DND-41 (cell line): Measurements from ENCODE around the gene GDF11.

Experiments used
- ATAC-seq: fragments of 200-7000 bp; cut with Tn5 transposase; 3 replicates; pipeline ENCODE4 v1.9.1; 2021; ENCODE audit warnings: low read depth; ENCODE audit not compliant: insufficient read depth
- DNase-seq: peaks from one replicate; pipeline ENCODE4 v3.0.0-alpha.2; 2020
- H2AFZ ChIP-seq: 2 replicates; pipeline ENCODE4 v1.6.0; 2012; ENCODE audit warnings: low read depth, low read length
- H3K27ac ChIP-seq: 2 replicates; pipeline ENCODE4 v1.5.1; 2012; ENCODE audit warnings: low read length, inconsistent platforms
- H3K27me3 ChIP-seq: fragments of 200-600 bp; sonication (generic); 2 replicates; pipeline ENCODE4 v1.6.0; 2012; ENCODE audit warnings: low read length, mild to moderate bottlenecking, inconsistent platforms; ENCODE audit not compliant: insufficient read depth, poor library complexity
- H3K36me3 ChIP-seq: 2 replicates; pipeline ENCODE4 v1.5.1; 2012; ENCODE audit warnings: low read length, inconsistent platforms; ENCODE audit not compliant: insufficient read depth
- H3K4me1 ChIP-seq: 2 replicates; pipeline ENCODE4 v1.5.1; 2012; ENCODE audit warnings: mild to moderate bottlenecking, low read length; ENCODE audit not compliant: insufficient read depth
- H3K4me2 ChIP-seq: 2 replicates; pipeline ENCODE4 v1.6.0; 2012; ENCODE audit warnings: mild to moderate bottlenecking, moderate library complexity, low read length, inconsistent platforms; ENCODE audit not compliant: insufficient read depth
- H3K4me3 ChIP-seq, 2 experiments: fragments of 200-600 bp in 1 of 2; shearing (Covaris generic) in 1 of 2; 2 replicates each; pipeline ENCODE4 v1.5.1; 2012 to 2016; ENCODE audit warnings: inconsistent platforms in 2 of 2, low read length in 2 of 2, mild to moderate bottlenecking in 2 of 2, low read depth in 1 of 2, moderate library complexity in 1 of 2
- H3K79me2 ChIP-seq: 2 replicates; pipeline ENCODE4 v1.6.0; 2012; ENCODE audit warnings: low read length, inconsistent platforms; ENCODE audit not compliant: insufficient read depth
- H3K9ac ChIP-seq: 2 replicates; pipeline ENCODE4 v1.6.0; 2012; ENCODE audit warnings: low read depth, mild to moderate bottlenecking, inconsistent platforms, low read length, moderate library complexity
- H3K9me3 ChIP-seq: 2 replicates; pipeline ENCODE4 v1.5.1; 2012; ENCODE audit warnings: low read length, moderate library complexity, mild to moderate bottlenecking, inconsistent platforms; ENCODE audit not compliant: insufficient read depth, severe bottlenecking
- H4K20me1 ChIP-seq: 2 replicates; pipeline ENCODE4 v1.6.0; 2012; ENCODE audit warnings: low read length; ENCODE audit not compliant: insufficient read depth
- EZH2 ChIP-seq: IDR thresholded peaks from 3 replicates; pipeline ENCODE4 v1.6.1; 2012; ENCODE audit warnings: borderline replicate concordance, low read depth, mild to moderate bottlenecking, moderate library complexity, low read length, inconsistent platforms; ENCODE audit not compliant: severe bottlenecking
- TF ChIP-seq, protein P1 (sequence below): IDR thresholded peaks from 2 replicates; pipeline ENCODE4 v1.5.1; 2012; ENCODE audit warnings: borderline replicate concordance, low read length, moderate library complexity, mild to moderate bottlenecking; ENCODE audit not compliant: poor library complexity, severe bottlenecking; ENCODE audit errors: extremely low read depth

The GDF11 gene

GRCh38 chr12:55718015-55718414, 24.9 kb upstream of the GDF11 start:
- DNase-seq: no peak
- H3K27me3 ChIP-seq: no peaks in the 10 kb centered on the region
- no peak for ATAC-seq
- H3K4me2 ChIP-seq: peak overlapping the region; percentile 97; the same call in 1 of the 2 replicates
- no peak overlapping the region; the same call in 1 of the 2 replicates for H3K9ac ChIP-seq
- H2AFZ ChIP-seq: no peak overlapping the region
- TF ChIP-seq, protein P1, sequence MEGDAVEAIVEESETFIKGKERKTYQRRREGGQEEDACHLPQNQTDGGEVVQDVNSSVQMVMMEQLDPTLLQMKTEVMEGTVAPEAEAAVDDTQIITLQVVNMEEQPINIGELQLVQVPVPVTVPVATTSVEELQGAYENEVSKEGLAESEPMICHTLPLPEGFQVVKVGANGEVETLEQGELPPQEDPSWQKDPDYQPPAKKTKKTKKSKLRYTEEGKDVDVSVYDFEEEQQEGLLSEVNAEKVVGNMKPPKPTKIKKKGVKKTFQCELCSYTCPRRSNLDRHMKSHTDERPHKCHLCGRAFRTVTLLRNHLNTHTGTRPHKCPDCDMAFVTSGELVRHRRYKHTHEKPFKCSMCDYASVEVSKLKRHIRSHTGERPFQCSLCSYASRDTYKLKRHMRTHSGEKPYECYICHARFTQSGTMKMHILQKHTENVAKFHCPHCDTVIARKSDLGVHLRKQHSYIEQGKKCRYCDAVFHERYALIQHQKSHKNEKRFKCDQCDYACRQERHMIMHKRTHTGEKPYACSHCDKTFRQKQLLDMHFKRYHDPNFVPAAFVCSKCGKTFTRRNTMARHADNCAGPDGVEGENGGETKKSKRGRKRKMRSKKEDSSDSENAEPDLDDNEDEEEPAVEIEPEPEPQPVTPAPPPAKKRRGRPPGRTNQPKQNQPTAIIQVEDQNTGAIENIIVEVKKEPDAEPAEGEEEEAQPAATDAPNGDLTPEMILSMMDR: no peak
- TF ChIP-seq EZH2: no peak
- peaks cover 24% of the 10 kb centered on the region for H3K79me2 ChIP-seq
- H3K9me3 ChIP-seq: no peaks in the 10 kb centered on the region
- H4K20me1 ChIP-seq: no peaks in the 10 kb centered on the region
- peak overlapping the region; percentile 16; the same call in 1 of the 2 replicates for H3K27ac ChIP-seq
- H3K4me1 ChIP-seq: peaks cover 31% of the 10 kb centered on the region
- 0 out of 4 replicates have a peak overlapping the region, but pooled peaks of 1 of the 2 experiments have one; percentile 70 for H3K4me3 ChIP-seq
- H3K36me3 ChIP-seq: peaks cover 35% of the 10 kb centered on the region

GRCh38 chr12:55718624-55719275, 24.2 kb upstream of the GDF11 start:
- no peak overlapping the region; the same call in 1 of the 2 replicates for H3K9ac ChIP-seq
- H2AFZ ChIP-seq: no peak overlapping the region
- H3K36me3 ChIP-seq: peaks cover 37% of the 10 kb centered on the region
- ATAC-seq (no peak), DNase-seq (no peak)
- H3K4me2 ChIP-seq: peak overlapping the region; percentile 8; the same call in 1 of the 2 replicates
- H4K20me1 ChIP-seq: no peaks in the 10 kb centered on the region
- no peak overlapping the region for H3K27ac ChIP-seq
- H3K27me3 ChIP-seq: no peaks in the 10 kb centered on the region
- peaks cover 24% of the 10 kb centered on the region for H3K79me2 ChIP-seq
- no peak for TF ChIP-seq EZH2
- TF ChIP-seq, protein P1: no peak
- H3K9me3 ChIP-seq: no peaks in the 10 kb centered on the region
- H3K4me3 ChIP-seq: no peak overlapping the region
- peaks cover 31% of the 10 kb centered on the region for H3K4me1 ChIP-seq

DNA sequence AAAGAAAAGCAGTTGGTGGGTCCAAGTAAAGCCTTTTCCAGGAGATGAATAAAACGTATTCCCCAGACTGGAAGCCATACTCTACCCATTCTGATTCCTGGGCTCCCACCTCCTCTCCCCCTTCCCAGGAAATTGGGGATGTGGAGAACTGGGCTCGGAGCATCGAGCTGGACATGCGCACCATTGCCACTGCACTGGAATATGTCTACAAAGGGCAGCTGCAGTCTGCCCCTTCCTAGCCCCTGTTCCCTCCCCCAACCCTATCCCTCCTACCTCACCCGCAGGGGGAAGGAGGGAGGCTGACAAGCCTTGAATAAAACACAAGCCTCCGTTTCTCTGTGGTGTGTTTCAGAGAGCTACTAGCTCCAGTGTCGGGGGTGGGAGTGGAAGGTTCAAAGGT, 23.6 kb upstream of the GDF11 start:
- ATAC-seq: no peak
- Histone ChIP-seq H3K4me2 (no peak overlapping the region), H3K9ac (no peak overlapping the region), H3K79me2 (peaks cover 24% of the 10 kb centered on the region), H4K20me1 (no peaks in the 10 kb centered on the region; the same call in 1 of the 2 replicates), H3K4me1 (peaks cover 31% of the 10 kb centered on the region), H2AFZ (no peak overlapping the region), H3K9me3 (no peaks in the 10 kb centered on the region), H3K36me3 (peaks cover 43% of the 10 kb centered on the region), H3K27me3 (no peaks in the 10 kb centered on the region), H3K27ac (no peak overlapping the region), H3K4me3 (no peak overlapping the region)
- no peak for TF ChIP-seq EZH2
- TF ChIP-seq, protein P1: no peak
- DNase-seq: no peak
